Fibroblast of skin of scalp (primary cell): Measurements from ENCODE around the gene RHAG.
"Not testable (repeated sequence)": the region's sequence is repeated elsewhere in the genome, so short reads cannot be mapped to it uniquely, and the experiment has no call there.

Source experiments
- DNase-seq: peaks from one replicate; pipeline ENCODE4 v3.0.0-alpha.2; 2013

Gene RHAG

GRCh38 chr6:49635978-49636712 lies 494 bp downstream of the RHAG start:
- no peak for DNase-seq

- no peak for DNase-seq
Measured at GRCh38 chr6:49635480-49635879, 1.2 kb downstream of the RHAG start.

GRCh38 chr6:49634836-49635218 lies 1.8 kb downstream of the RHAG start:
- DNase-seq, result no peak

- DNase-seq, result no peak
Measured at GRCh38 chr6:49634092-49634835, 2.4 kb downstream of the RHAG start.

GRCh38 chr6:49633541-49633940 lies 3.1 kb downstream of the RHAG start:
- no peak for DNase-seq

GRCh38 chr6:49632727-49633126 lies 3.9 kb downstream of the RHAG start:
- no peak for DNase-seq

- DNase-seq, result not testable (repeated sequence)
Measured at GRCh38 chr6:49629485-49630088, 7.1 kb downstream of the RHAG start.

GRCh38 chr6:49626811-49627210 lies 9.8 kb downstream of the RHAG start:
- no peak for DNase-seq

- DNase-seq, result no peak
Measured at GRCh38 chr6:49618257-49618656, 18.4 kb downstream of the RHAG start.

- DNase-seq, result not testable (repeated sequence)
Measured at GRCh38 chr6:49614144-49614543, 22.5 kb downstream of the RHAG start.

GRCh38 chr6:49609285-49609684 lies 27.4 kb downstream of the RHAG start:
- DNase-seq, result no peak

GRCh38 chr6:49608275-49608674 lies 28.4 kb downstream of the RHAG start:
- not testable (repeated sequence) for DNase-seq

- no peak for DNase-seq
Measured at GRCh38 chr6:49607391-49607982, 29.2 kb downstream of the RHAG start.

- DNase-seq, result peak; percentile 83
Measured at GRCh38 chr6:49606721-49607390, 29.8 kb downstream of the RHAG start.

- not testable (repeated sequence) for DNase-seq
Measured at GRCh38 chr6:49604080-49604479, 32.6 kb downstream of the RHAG start.

GRCh38 chr6:49587262-49587661 lies 49.4 kb downstream of the RHAG start:
- not testable (repeated sequence) for DNase-seq

GRCh38 chr6:49582529-49582928 lies 54.1 kb downstream of the RHAG start:
- no peak for DNase-seq

GRCh38 chr6:49579649-49580048 lies 57.0 kb downstream of the RHAG start:
- DNase-seq, result no peak

- DNase-seq, result no peak
Measured at GRCh38 chr6:49576618-49577017, 60.0 kb downstream of the RHAG start.

GRCh38 chr6:49570474-49571079 lies 66.1 kb downstream of the RHAG start:
- DNase-seq, result no peak

GRCh38 chr6:49565855-49566254 lies 70.8 kb downstream of the RHAG start:
- DNase-seq, result no peak

GRCh38 chr6:49565261-49565660 lies 71.4 kb downstream of the RHAG start:
- no peak for DNase-seq
